Measurements from ENCODE around the gene HAPSTR1. TPM values are rescaled to one million over a fixed set of nuclear protein-coding genes. Genes with fewer than 3 reads are reported as not detected.

The HAPSTR1 gene, protein sequence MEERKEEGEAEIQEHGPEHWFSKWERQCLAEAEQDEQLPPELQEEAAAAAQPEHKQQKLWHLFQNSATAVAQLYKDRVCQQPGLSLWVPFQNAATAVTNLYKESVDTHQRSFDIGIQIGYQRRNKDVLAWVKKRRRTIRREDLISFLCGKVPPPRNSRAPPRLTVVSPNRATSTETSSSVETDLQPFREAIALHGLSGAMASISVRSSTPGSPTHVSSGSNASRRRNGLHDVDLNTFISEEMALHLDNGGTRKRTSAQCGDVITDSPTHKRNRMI
- polyA plus RNA-seq (2011; rRNA removed) (36.9 and 41.8 TPM in 2 replicates), polyA plus RNA-seq (2017; fragmentation: RNase III; extraction: RNeasy Plus Mini Kit Qiagen cat#74134 plus additional on column Dnase treatment) (22.4 to 24.4 TPM (median 22.9 TPM) in 3 replicates), polyA minus RNA-seq (2011; rRNA and poly(A)+ RNA removed) (42.9 and 44.1 TPM in 2 replicates)
- 6.9 and 8.8 TPM in 2 replicates for polyA plus RNA-seq (2012; cell fraction: cytosol; rRNA removed)
- 5.1 and 9.1 TPM in 2 replicates for polyA plus RNA-seq (2012; cell fraction: nucleus; rRNA removed)

DNA sequence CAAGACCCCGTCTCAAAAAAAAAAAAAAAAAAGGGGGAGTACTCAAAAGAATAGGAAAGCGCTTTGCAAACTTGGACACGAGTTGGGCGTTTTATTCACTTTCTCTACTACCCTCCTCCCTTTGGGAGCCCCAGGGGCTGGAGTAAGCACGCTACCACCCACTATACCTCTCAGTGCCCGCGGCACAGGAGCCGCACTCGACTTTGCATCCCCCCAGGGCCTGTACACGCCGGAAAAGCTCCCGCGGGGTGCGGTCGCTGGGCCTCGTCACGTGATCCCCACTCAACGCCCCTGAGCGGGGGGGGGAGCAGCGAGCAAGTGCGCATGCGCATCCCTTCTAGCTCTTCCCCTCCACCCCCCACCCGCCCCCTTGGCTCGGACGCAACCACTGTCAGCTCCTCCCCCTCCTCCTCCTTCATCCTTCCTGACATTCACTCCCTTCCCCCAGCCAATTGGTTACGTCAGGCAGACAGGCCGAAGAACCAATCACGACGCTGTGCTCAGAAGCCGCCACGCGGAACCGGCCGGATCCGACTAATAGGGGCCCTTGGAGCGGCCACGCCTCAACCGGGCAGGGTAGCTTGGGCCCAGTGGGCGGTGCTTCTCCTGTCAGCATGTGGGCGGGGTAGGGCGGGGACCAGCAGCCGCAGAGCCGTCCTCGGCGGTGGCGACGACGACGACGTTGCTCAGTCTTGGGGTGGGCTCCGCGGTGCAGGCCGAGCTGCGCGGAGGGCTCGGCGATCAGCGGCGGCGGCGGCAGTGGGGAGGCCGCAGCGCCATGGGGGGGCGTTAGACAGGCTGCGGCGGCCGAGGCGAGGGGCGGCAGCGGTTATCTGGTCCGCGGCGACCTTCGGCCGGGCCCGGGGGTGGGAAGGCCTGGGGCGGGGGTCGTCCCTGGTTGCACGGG lies at the start of gene HAPSTR1:
Gene HAPSTR1, plus strand, starts transcription at position 685 of the 907 bp plus-strand sequence. CDS start 401 bp downstream, outside the sequence.
- 2% methylated on average over 30 of the region's 79 CpGs for WGBS (ENCODE audit: missing lambda C conversion rate)
- CTCF ChIA-PET, result interaction anchor here (0.5 to 2.5 kb wide), 5 partner anchors 34 to 124 kb away, joined by 3 to 8 read pairs (median 3); no protein-coding TSS in a partner anchor
- ATAC-seq (peak; percentile 89 to 96), DNase-seq (ENCODE audit: low read depth in 1 of 2, low spot score in 1 of 2) (peak; percentile 95 to 100), FAIRE-seq (no peak)
- Histone ChIP-seq H3K4me3 (peak within 1 kb of the TSS; percentile 89), H3K27ac (peak within 1 kb of the TSS; percentile 94 to 98), H3K4me1 (peaks cover 36% of the 10 kb centered on the region), H3K9me3 (no peaks in the 10 kb centered on the region), H3K4me2 (peak within 1 kb of the TSS; percentile 96)
- POLR2A ChIA-PET, result interaction anchor here (0.6 to 3.2 kb wide), 31 partner anchors 9 to 1837 kb away, joined by 3 to 51 read pairs (median 4); partner anchors contain the start of genes CARHSP1, NUBP1 and USP7
- TF ChIP-seq GATA3 (IDR thresholded peaks at IDR 0.05; ENCODE audit: borderline replicate concordance) (peak; percentile 44; the same call in 1 of the 2 replicates), ZC3H11A (IDR thresholded peaks at IDR 0.05) (no peak), POLR2A (IDR thresholded peaks at IDR 0.05; ENCODE audit: low read length) (peak; percentile 99), CHD2 (IDR thresholded peaks at IDR 0.05; ENCODE audit: low read length, partially characterized antibody) (peak; percentile 77), ZFP36 (IDR thresholded peaks at IDR 0.05; ENCODE audit: borderline replicate concordance, partially characterized antibody) (no peak), HOXA7 (CRISPR knock-in tag; IDR thresholded peaks at IDR 0.05) (no peak), TFCP2L1 (CRISPR knock-in tag; IDR thresholded peaks at IDR 0.05) (peak; percentile 52; the same call in 1 of the 2 replicates), EHMT2 (IDR thresholded peaks at IDR 0.05; ENCODE audit: low read depth) (no peak), NR3C1 (IDR thresholded peaks at IDR 0.05) (no peak), MYC (IDR thresholded peaks at IDR 0.05; ENCODE audit: borderline replicate concordance, low read length) (peak; percentile 62), ZSCAN20 (CRISPR knock-in tag; IDR thresholded peaks at IDR 0.05) (no peak), TP53 (CRISPR knock-in tag; IDR thresholded peaks at IDR 0.05) (no peak), RFX5 (IDR thresholded peaks at IDR 0.05) (no peak), ESRRA (IDR thresholded peaks at IDR 0.05; ENCODE audit: borderline replicate concordance, low read length) (no peak), POLR2AphosphoS2 (conservative IDR thresholded peaks at IDR 0.05; ENCODE audit: low read length) (no peak), MAFK (IDR thresholded peaks at IDR 0.05; ENCODE audit: partially characterized antibody) (no peak), EHF (CRISPR knock-in tag; IDR thresholded peaks at IDR 0.05) (no peak), HDAC2 (IDR thresholded peaks at IDR 0.05) (no peak), EP300 (IDR thresholded peaks at IDR 0.05) (no peak), RNF2 (IDR thresholded peaks at IDR 0.05; ENCODE audit: borderline replicate concordance, low read depth) (no peak), HOXB13 (CRISPR knock-in tag; IDR thresholded peaks at IDR 0.05; ENCODE audit: low read depth) (no peak), ZNF302 (CRISPR knock-in tag; IDR thresholded peaks at IDR 0.05) (no peak), CEBPB (IDR thresholded peaks at IDR 0.05) (0 out of 4 replicates have a peak, but pooled peaks of 1 of the 2 experiments have one; percentile 1), JUN (IDR thresholded peaks at IDR 0.05) (peak in 1 of 2 experiments; percentile 82; a peak in 2 of 5 replicates), FOSL2 (IDR thresholded peaks at IDR 0.05) (no peak), FOSL2 (CRISPR knock-in tag; IDR thresholded peaks at IDR 0.05) (no peak; the same call in 1 of the 2 replicates), MAZ (IDR thresholded peaks at IDR 0.05; ENCODE audit: borderline replicate concordance, low read depth, low read length) (peak; percentile 86; the same call in 1 of the 2 replicates), KDM1A (IDR thresholded peaks at IDR 0.05; ENCODE audit: low read depth) (no peak), NPAS2 (CRISPR knock-in tag; IDR thresholded peaks at IDR 0.05; ENCODE audit: borderline replicate concordance) (no peak), CBX8 (IDR thresholded peaks at IDR 0.05) (no peak)
- TF ChIP-seq, protein P1, sequence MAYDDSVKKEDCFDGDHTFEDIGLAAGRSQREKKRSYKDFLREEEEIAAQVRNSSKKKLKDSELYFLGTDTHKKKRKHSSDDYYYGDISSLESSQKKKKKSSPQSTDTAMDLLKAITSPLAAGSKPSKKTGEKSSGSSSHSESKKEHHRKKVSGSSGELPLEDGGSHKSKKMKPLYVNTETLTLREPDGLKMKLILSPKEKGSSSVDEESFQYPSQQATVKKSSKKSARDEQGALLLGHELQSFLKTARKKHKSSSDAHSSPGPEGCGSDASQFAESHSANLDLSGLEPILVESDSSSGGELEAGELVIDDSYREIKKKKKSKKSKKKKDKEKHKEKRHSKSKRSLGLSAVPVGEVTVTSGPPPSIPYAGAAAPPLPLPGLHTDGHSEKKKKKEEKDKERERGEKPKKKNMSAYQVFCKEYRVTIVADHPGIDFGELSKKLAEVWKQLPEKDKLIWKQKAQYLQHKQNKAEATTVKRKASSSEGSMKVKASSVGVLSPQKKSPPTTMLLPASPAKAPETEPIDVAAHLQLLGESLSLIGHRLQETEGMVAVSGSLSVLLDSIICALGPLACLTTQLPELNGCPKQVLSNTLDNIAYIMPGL (CRISPR knock-in tag; IDR thresholded peaks at IDR 0.05; ENCODE audit: borderline replicate concordance), result no peak
- TF ChIP-seq, protein P2, sequence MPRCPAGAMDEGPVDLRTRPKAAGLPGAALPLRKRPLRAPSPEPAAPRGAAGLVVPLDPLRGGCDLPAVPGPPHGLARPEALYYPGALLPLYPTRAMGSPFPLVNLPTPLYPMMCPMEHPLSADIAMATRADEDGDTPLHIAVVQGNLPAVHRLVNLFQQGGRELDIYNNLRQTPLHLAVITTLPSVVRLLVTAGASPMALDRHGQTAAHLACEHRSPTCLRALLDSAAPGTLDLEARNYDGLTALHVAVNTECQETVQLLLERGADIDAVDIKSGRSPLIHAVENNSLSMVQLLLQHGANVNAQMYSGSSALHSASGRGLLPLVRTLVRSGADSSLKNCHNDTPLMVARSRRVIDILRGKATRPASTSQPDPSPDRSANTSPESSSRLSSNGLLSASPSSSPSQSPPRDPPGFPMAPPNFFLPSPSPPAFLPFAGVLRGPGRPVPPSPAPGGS (IDR thresholded peaks at IDR 0.05), result peak; percentile 82; the same call in 2 of the 3 replicates
- TF ChIP-seq, protein P3, sequence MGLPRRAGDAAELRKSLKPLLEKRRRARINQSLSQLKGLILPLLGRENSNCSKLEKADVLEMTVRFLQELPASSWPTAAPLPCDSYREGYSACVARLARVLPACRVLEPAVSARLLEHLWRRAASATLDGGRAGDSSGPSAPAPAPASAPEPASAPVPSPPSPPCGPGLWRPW (IDR thresholded peaks at IDR 0.05), result no peak
- TF ChIP-seq, protein P4, sequence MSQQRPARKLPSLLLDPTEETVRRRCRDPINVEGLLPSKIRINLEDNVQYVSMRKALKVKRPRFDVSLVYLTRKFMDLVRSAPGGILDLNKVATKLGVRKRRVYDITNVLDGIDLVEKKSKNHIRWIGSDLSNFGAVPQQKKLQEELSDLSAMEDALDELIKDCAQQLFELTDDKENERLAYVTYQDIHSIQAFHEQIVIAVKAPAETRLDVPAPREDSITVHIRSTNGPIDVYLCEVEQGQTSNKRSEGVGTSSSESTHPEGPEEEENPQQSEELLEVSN (IDR thresholded peaks at IDR 0.05; ENCODE audit: borderline replicate concordance, low read depth), result peak; percentile 60; the same call in 1 of the 2 replicates
- TF ChIP-seq, protein P5, sequence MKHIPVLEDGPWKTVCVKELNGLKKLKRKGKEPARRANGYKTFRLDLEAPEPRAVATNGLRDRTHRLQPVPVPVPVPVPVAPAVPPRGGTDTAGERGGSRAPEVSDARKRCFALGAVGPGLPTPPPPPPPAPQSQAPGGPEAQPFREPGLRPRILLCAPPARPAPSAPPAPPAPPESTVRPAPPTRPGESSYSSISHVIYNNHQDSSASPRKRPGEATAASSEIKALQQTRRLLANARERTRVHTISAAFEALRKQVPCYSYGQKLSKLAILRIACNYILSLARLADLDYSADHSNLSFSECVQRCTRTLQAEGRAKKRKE (CRISPR knock-in tag; IDR thresholded peaks at IDR 0.05; ENCODE audit: low read depth), result 0 out of 2 replicates have a peak, but pooled peaks have one; percentile 50

All from A549 (cell line).